ENCODE results near the gene BBS1.

DNA sequence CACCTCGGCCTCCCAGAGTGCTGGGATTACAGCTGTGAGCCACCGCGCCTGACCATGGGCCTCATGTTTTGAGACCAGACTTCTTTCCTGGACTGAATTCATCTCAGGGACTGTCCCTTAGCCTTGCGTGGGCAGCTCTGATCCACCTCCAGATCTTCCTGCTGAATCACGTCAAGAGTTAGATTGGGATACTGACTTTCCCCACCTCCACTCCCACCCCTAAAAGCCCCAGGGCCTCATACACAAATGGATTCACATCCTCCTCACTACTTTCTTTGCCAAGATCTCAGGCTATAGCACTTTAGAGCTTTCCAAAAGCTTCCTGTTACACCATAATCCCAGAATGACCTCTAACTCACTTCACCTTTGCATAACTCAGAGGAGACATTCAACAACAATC is 70.4 kb downstream of the BBS1 start:
- TF ChIP-seq, protein P1, sequence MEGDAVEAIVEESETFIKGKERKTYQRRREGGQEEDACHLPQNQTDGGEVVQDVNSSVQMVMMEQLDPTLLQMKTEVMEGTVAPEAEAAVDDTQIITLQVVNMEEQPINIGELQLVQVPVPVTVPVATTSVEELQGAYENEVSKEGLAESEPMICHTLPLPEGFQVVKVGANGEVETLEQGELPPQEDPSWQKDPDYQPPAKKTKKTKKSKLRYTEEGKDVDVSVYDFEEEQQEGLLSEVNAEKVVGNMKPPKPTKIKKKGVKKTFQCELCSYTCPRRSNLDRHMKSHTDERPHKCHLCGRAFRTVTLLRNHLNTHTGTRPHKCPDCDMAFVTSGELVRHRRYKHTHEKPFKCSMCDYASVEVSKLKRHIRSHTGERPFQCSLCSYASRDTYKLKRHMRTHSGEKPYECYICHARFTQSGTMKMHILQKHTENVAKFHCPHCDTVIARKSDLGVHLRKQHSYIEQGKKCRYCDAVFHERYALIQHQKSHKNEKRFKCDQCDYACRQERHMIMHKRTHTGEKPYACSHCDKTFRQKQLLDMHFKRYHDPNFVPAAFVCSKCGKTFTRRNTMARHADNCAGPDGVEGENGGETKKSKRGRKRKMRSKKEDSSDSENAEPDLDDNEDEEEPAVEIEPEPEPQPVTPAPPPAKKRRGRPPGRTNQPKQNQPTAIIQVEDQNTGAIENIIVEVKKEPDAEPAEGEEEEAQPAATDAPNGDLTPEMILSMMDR (IDR thresholded peaks at IDR 0.05): no peak
- TF ChIP-seq POLR2A (IDR thresholded peaks at IDR 0.05): no peak
